Measurements from ENCODE around the gene VPS72. TPM values are rescaled to one million over a fixed set of nuclear protein-coding genes. Genes with fewer than 3 reads are reported as not detected.
A peak's percentile ranks its signal among the peaks of the same experiment; 100 is the strongest.

The VPS72 gene
- total RNA-seq, 2 donors from 2014 or later = 38.8 TPM

GRCh38 chr1:151176514-151177045 is 13.4 kb downstream of the VPS72 start:
- Histone ChIP-seq H3K27me3 (no peaks in the 10 kb centered on the region), H3K4me1 (no peaks in the 10 kb centered on the region), H3K27ac (no peak overlapping the region), H3K9ac (ENCODE audit: low read depth in 2 of 2, low read length in 2 of 2) (no peak overlapping the region), H3K9me3 (no peaks in the 10 kb centered on the region), H3K4me3 (no peak overlapping the region), H3K36me3 (no peaks in the 10 kb centered on the region)
- intact Hi-C loops (cut with DNase I) = no loop called here
- no peak for DNase-seq
- no peak for TF ChIP-seq CTCF (IDR thresholded peaks at IDR 0.05)

GRCh38 chr1:151175863-151176262 is 14.1 kb downstream of the VPS72 start, which contains the start of gene TMOD4:
Gene TMOD4, minus strand, starts transcription at chr1:151175981. Its CDS starts 1,106 bp downstream, at chr1:151174875.
- Histone ChIP-seq H3K36me3 (no peaks in the 10 kb centered on the region), H3K4me1 (no peaks in the 10 kb centered on the region), H3K9ac (ENCODE audit: low read depth in 2 of 2, low read length in 2 of 2) (no peak within 1 kb of the TSS), H3K27me3 (no peaks in the 10 kb centered on the region), H3K4me3 (no peak within 1 kb of the TSS), H3K27ac (no peak within 1 kb of the TSS), H3K9me3 (no peaks in the 10 kb centered on the region)
- TF ChIP-seq CTCF (IDR thresholded peaks at IDR 0.05) = no peak
- intact Hi-C loops (cut with DNase I) = no loop called here
- DNase-seq = no peak

GRCh38 chr1:151175041-151175741 is 14.8 kb downstream of the VPS72 start:
- TF ChIP-seq CTCF (IDR thresholded peaks at IDR 0.05) = no peak
- H3K9ac ChIP-seq (ENCODE audit: low read depth in 2 of 2, low read length in 2 of 2) = no peak overlapping the region
- H3K27ac ChIP-seq = no peak overlapping the region
- DNase-seq = no peak
- H3K27me3 ChIP-seq = no peaks in the 10 kb centered on the region
- no peaks in the 10 kb centered on the region for H3K36me3 ChIP-seq
- no peak overlapping the region for H3K4me3 ChIP-seq
- no peaks in the 10 kb centered on the region for H3K9me3 ChIP-seq
- intact Hi-C loops (cut with DNase I) = no loop called here
- H3K4me1 ChIP-seq = no peaks in the 10 kb centered on the region

GRCh38 chr1:151171190-151171589 is 18.8 kb downstream of the VPS72 start:
- TF ChIP-seq CTCF (IDR thresholded peaks at IDR 0.05) = no peak
- no peaks in the 10 kb centered on the region for H3K27me3 ChIP-seq
- H3K4me1 ChIP-seq = peaks cover 7% of the 10 kb centered on the region
- intact Hi-C loops (cut with DNase I) = no loop called here
- H3K4me3 ChIP-seq = no peak overlapping the region
- H3K27ac ChIP-seq = no peak overlapping the region
- no peak overlapping the region for H3K9ac ChIP-seq (ENCODE audit: low read depth in 2 of 2, low read length in 2 of 2)
- H3K36me3 ChIP-seq = no peaks in the 10 kb centered on the region
- DNase-seq = no peak
- H3K9me3 ChIP-seq = no peaks in the 10 kb centered on the region

- TF ChIP-seq CTCF (IDR thresholded peaks at IDR 0.05) = no peak
- peak overlapping the region in 1 of 2 donors; percentile 99 for H3K9ac ChIP-seq (ENCODE audit: low read depth in 2 of 2, low read length in 2 of 2)
- no peak overlapping the region for H3K4me3 ChIP-seq
- no peak overlapping the region for H3K27ac ChIP-seq
- H3K4me1 ChIP-seq = peaks cover 11% of the 10 kb centered on the region
- H3K36me3 ChIP-seq = no peaks in the 10 kb centered on the region
- DNase-seq = no peak
- no peaks in the 10 kb centered on the region for H3K27me3 ChIP-seq
- intact Hi-C loops (cut with DNase I) = no loop called here
- no peaks in the 10 kb centered on the region for H3K9me3 ChIP-seq
Measured at GRCh38 chr1:151167116-151167515, 22.9 kb downstream of the VPS72 start.

Data from colonic mucosa (tissue), 4 donors.